ENCODE measurements around the gene GLYR1.

GLYR1 gene

DNA sequence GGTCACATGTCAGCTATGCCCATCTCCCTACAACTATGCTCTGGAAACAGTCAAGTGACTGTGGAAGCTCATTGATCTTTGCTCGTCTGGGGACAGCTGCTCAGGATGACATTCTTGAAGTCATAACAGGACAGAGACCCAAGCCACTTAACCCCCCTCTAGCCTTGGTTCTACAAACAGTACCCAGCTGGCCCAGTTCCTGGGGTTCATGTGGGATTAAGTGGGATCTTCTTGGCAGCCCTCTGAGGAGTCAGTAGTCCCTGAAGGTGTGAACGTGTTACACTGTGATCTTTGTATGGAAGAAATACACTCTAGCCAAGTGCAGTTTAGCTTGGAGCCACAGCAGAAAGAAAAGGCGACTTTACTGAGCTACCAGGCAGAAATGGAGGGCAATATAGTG is 26.0 kb upstream of the GLYR1 start:
- Histone ChIP-seq H3K4me3 (ENCODE audit: low read depth, low read length, poor library complexity, severe bottlenecking) (no peak overlapping the region), H3K4me1 (ENCODE audit: insufficient read depth, low read length, severe bottlenecking) (no peaks in the 10 kb centered on the region), H3K4me2 (ENCODE audit: low read length) (no peak overlapping the region), H4K20me1 (ENCODE audit: insufficient read depth, low read length) (no peaks in the 10 kb centered on the region), H3K27me3 (ENCODE audit: insufficient read depth, low read length) (no peaks in the 10 kb centered on the region), H3K79me2 (ENCODE audit: insufficient read depth, low read length) (no peaks in the 10 kb centered on the region), H3F3A (ENCODE audit: insufficient read depth, low read length) (no peaks in the 10 kb centered on the region), H3K36me3 (ENCODE audit: insufficient read depth, low read length) (peaks cover 90% of the 10 kb centered on the region), H3K9me2 (ENCODE audit: low read depth, low read length) (no peaks in the 10 kb centered on the region), H3K27ac (ENCODE audit: low read depth, low read length, poor library complexity, severe bottlenecking) (no peak overlapping the region), H3K9me3 (ENCODE audit: low read length) (no peaks in the 10 kb centered on the region), H3K9ac (ENCODE audit: low read length) (no peak overlapping the region), H2AFZ (ENCODE audit: low read length) (no peak overlapping the region)
- TF ChIP-seq, protein P1, sequence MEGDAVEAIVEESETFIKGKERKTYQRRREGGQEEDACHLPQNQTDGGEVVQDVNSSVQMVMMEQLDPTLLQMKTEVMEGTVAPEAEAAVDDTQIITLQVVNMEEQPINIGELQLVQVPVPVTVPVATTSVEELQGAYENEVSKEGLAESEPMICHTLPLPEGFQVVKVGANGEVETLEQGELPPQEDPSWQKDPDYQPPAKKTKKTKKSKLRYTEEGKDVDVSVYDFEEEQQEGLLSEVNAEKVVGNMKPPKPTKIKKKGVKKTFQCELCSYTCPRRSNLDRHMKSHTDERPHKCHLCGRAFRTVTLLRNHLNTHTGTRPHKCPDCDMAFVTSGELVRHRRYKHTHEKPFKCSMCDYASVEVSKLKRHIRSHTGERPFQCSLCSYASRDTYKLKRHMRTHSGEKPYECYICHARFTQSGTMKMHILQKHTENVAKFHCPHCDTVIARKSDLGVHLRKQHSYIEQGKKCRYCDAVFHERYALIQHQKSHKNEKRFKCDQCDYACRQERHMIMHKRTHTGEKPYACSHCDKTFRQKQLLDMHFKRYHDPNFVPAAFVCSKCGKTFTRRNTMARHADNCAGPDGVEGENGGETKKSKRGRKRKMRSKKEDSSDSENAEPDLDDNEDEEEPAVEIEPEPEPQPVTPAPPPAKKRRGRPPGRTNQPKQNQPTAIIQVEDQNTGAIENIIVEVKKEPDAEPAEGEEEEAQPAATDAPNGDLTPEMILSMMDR (IDR thresholded peaks at IDR 0.05; ENCODE audit: low read length) = no peak
- TF ChIP-seq EZH2 (IDR thresholded peaks at IDR 0.05; ENCODE audit: borderline replicate concordance, low read length) = no peak

DNA sequence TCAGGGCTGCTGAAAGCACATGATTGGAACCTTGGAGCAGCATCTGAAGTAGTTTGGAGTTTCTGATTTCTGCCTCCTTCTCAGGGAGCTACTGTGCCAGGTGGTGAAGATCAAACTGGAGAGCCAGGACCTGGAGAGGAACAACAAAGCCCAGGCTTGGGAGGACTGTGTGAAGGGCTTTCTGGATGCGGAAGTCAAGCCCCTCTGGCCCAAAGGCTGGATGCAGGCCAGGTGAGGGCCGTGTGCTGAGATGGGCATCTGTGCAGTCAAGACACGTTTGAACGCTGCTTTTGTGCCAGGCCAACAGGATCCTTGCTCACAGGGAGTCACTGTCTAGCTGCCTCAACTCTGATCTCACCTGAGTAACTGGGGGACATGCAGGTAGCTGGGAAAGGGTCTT is 24.0 kb upstream of the GLYR1 start:
- peaks cover 77% of the 10 kb centered on the region for H3K36me3 ChIP-seq (ENCODE audit: insufficient read depth, low read length)

DNA sequence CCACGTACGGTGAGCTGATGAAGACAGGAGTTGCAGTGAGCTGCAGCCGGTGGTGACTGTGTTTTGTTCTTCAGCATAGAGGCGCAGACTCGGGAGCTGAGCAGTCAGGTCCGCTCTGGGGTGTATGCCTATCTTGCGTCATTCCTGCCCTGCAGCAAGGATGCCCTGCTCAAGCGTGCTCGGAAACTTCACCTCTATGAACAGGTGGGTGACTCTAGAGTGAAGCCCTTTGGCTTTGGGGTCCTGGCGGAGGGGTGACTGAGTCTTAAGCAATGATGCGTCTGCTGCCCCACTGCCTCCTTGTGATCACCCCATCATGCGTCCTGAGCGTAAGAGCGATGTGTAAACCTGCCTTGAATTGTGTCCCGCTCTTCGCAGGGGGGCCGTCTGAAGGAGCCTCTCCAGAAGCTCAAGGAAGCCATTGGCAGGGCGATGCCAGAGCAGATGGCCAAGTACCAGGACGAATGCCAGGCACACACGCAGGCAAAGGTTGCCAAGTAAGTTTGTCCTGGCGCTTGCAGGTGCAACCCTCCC is 23.1 kb upstream of the GLYR1 start:
- Histone ChIP-seq H4K20me1 (ENCODE audit: insufficient read depth, low read length) (no peaks in the 10 kb centered on the region), H2AFZ (ENCODE audit: low read length) (no peak overlapping the region), H3K4me3 (ENCODE audit: low read depth, low read length, poor library complexity, severe bottlenecking) (no peak overlapping the region), H3K4me1 (ENCODE audit: insufficient read depth, low read length, severe bottlenecking) (no peaks in the 10 kb centered on the region), H3F3A (ENCODE audit: insufficient read depth, low read length) (no peaks in the 10 kb centered on the region), H3K36me3 (ENCODE audit: insufficient read depth, low read length) (peaks cover 71% of the 10 kb centered on the region), H3K4me2 (ENCODE audit: low read length) (no peak overlapping the region), H3K9me3 (ENCODE audit: low read length) (no peaks in the 10 kb centered on the region), H3K9ac (ENCODE audit: low read length) (no peak overlapping the region), H3K9me2 (ENCODE audit: low read depth, low read length) (no peaks in the 10 kb centered on the region), H3K27me3 (ENCODE audit: insufficient read depth, low read length) (no peaks in the 10 kb centered on the region), H3K27ac (ENCODE audit: low read depth, low read length, poor library complexity, severe bottlenecking) (no peak overlapping the region), H3K79me2 (ENCODE audit: insufficient read depth, low read length) (peaks cover 8% of the 10 kb centered on the region)
- no peak for TF ChIP-seq EZH2 (IDR thresholded peaks at IDR 0.05; ENCODE audit: borderline replicate concordance, low read length)

More for the DNA sequence above, 24.0 kb upstream of the GLYR1 start:
- no peak overlapping the region for H2AFZ ChIP-seq (ENCODE audit: low read length)
- no peak overlapping the region for H3K9ac ChIP-seq (ENCODE audit: low read length)
- no peak overlapping the region for H3K27ac ChIP-seq (ENCODE audit: low read depth, low read length, poor library complexity, severe bottlenecking)
- TF ChIP-seq, protein P1 (IDR thresholded peaks at IDR 0.05; ENCODE audit: low read length) = no peak
- no peak for TF ChIP-seq EZH2 (IDR thresholded peaks at IDR 0.05; ENCODE audit: borderline replicate concordance, low read length)
- H3K9me3 ChIP-seq (ENCODE audit: low read length) = no peaks in the 10 kb centered on the region
- H3F3A ChIP-seq (ENCODE audit: insufficient read depth, low read length) = no peaks in the 10 kb centered on the region
- peaks cover 4% of the 10 kb centered on the region for H3K79me2 ChIP-seq (ENCODE audit: insufficient read depth, low read length)
- H3K4me1 ChIP-seq (ENCODE audit: insufficient read depth, low read length, severe bottlenecking) = no peaks in the 10 kb centered on the region
- no peaks in the 10 kb centered on the region for H3K9me2 ChIP-seq (ENCODE audit: low read depth, low read length)
- no peaks in the 10 kb centered on the region for H3K27me3 ChIP-seq (ENCODE audit: insufficient read depth, low read length)
- H3K4me3 ChIP-seq (ENCODE audit: low read depth, low read length, poor library complexity, severe bottlenecking) = no peak overlapping the region
- H4K20me1 ChIP-seq (ENCODE audit: insufficient read depth, low read length) = no peaks in the 10 kb centered on the region
- H3K4me2 ChIP-seq (ENCODE audit: low read length) = no peak overlapping the region

DNA sequence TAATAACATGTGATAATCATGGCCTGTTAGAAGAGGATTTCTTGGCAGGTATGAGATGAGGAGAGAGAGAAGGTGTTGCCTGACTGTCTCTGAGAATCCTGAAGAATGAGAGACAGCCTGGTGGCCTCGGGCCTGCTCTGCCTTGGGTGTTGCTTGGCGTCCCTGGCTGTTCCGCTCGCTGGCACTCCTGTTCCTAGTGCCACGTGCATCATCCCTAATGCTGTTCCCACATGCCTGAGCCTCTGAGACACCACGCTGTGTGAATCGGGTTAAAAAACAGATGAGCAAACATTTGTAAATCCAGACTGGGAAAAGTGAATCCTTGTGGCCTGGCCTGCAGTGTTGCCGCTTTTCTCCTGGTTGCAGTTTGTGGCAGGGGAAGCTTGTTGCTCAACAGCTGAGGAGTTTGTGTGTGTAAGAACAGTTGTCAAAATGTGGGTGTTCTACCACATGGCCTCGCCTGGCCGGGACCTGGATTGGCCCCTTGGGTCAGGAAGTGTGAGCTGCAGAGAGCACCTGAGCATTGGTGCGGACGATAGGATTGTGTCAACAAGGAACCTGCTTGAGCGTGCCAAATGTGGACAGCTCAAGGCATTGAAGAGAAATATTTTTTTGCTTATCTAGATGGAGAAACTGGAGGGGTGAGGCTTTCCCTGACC is 22.2 kb upstream of the GLYR1 start:
- no peak overlapping the region for H3K27ac ChIP-seq (ENCODE audit: low read depth, low read length, poor library complexity, severe bottlenecking)
- peaks cover 69% of the 10 kb centered on the region for H3K36me3 ChIP-seq (ENCODE audit: insufficient read depth, low read length)
- no peak overlapping the region for H3K4me2 ChIP-seq (ENCODE audit: low read length)
- no peaks in the 10 kb centered on the region for H3K4me1 ChIP-seq (ENCODE audit: insufficient read depth, low read length, severe bottlenecking)
- no peaks in the 10 kb centered on the region for H3K9me3 ChIP-seq (ENCODE audit: low read length)
- H4K20me1 ChIP-seq (ENCODE audit: insufficient read depth, low read length) = no peaks in the 10 kb centered on the region
- peaks cover 17% of the 10 kb centered on the region for H3K79me2 ChIP-seq (ENCODE audit: insufficient read depth, low read length)
- no peaks in the 10 kb centered on the region for H3F3A ChIP-seq (ENCODE audit: insufficient read depth, low read length)
- H3K4me3 ChIP-seq (ENCODE audit: low read depth, low read length, poor library complexity, severe bottlenecking) = no peak overlapping the region
- no peak overlapping the region for H2AFZ ChIP-seq (ENCODE audit: low read length)
- H3K9me2 ChIP-seq (ENCODE audit: low read depth, low read length) = no peaks in the 10 kb centered on the region
- H3K27me3 ChIP-seq (ENCODE audit: insufficient read depth, low read length) = no peaks in the 10 kb centered on the region
- no peak overlapping the region for H3K9ac ChIP-seq (ENCODE audit: low read length)
- TF ChIP-seq, protein P1 (IDR thresholded peaks at IDR 0.05; ENCODE audit: low read length) = no peak
- no peak for TF ChIP-seq EZH2 (IDR thresholded peaks at IDR 0.05; ENCODE audit: borderline replicate concordance, low read length)

Measured in OCI-LY1 (cell line).